ENCODE results near the gene ATP9A. TPM values are rescaled to one million over a fixed set of nuclear protein-coding genes. Genes with fewer than 3 reads are reported as not detected.

The ATP9A gene
- total and polyA plus RNA-seq, 2 donors from 2014 or later = 7.1 to 40.2 TPM

- TF ChIP-seq CTCF (IDR thresholded peaks at IDR 0.05; ENCODE audit: borderline replicate concordance, extremely low read depth, insufficient read depth) = no peak
- no peaks in the 10 kb centered on the region for H3K9me3 ChIP-seq (ENCODE audit: control insufficient read depth in 2 of 3, insufficient read depth in 1 of 3, low read length in 3 of 3)
- no peaks in the 10 kb centered on the region for H3K27me3 ChIP-seq (ENCODE audit: control insufficient read depth, insufficient read depth, low read length)
- H3K4me1 ChIP-seq (ENCODE audit: control insufficient read depth in 2 of 3, insufficient read depth in 2 of 3, low read depth in 1 of 3, low read length in 3 of 3) = peaks cover 0 to 3% (median 0%) of the 10 kb centered on the region in 3 donors
- H3K27ac ChIP-seq (ENCODE audit: low read depth in 2 of 2, low read length in 2 of 2) = no peak overlapping the region
- H3K9ac ChIP-seq (ENCODE audit: low read length in 3 of 3) = peak overlapping the region in 1 of 3 donors; percentile 15
- no peak for FAIRE-seq
- H3K4me3 ChIP-seq (ENCODE audit: low read length in 3 of 3) = no peak overlapping the region
- intact Hi-C loops (cut with DNase I) = no loop called here
- peak in 3 of 5 donors; percentile 18 to 65 (median 48) for DNase-seq
- H3K36me3 ChIP-seq (ENCODE audit: control insufficient read depth in 2 of 3, insufficient read depth in 3 of 3, low read length in 3 of 3) = peaks cover 0 to 2% (median 0%) of the 10 kb centered on the region in 3 donors
Measured at GRCh38 chr20:51696304-51697071, 71.7 kb downstream of the ATP9A start.

- DNase-seq = peak in 2 of 5 donors; percentile 21 to 50
- TF ChIP-seq CTCF (IDR thresholded peaks at IDR 0.05; ENCODE audit: borderline replicate concordance, extremely low read depth, insufficient read depth) = no peak
- no peaks in the 10 kb centered on the region for H3K9me3 ChIP-seq (ENCODE audit: control insufficient read depth in 2 of 3, insufficient read depth in 1 of 3, low read length in 3 of 3)
- H3K27me3 ChIP-seq (ENCODE audit: control insufficient read depth, insufficient read depth, low read length) = no peaks in the 10 kb centered on the region
- intact Hi-C loops (cut with DNase I) = no loop called here
- peak overlapping the region in 1 of 3 donors; percentile 15 for H3K9ac ChIP-seq (ENCODE audit: low read length in 3 of 3)
- H3K27ac ChIP-seq (ENCODE audit: low read depth in 2 of 2, low read length in 2 of 2) = no peak overlapping the region
- no peak overlapping the region for H3K4me3 ChIP-seq (ENCODE audit: low read length in 3 of 3)
- FAIRE-seq = no peak
- H3K4me1 ChIP-seq (ENCODE audit: control insufficient read depth in 2 of 3, insufficient read depth in 2 of 3, low read depth in 1 of 3, low read length in 3 of 3) = no peaks in the 10 kb centered on the region
- peaks cover 0 to 2% (median 0%) of the 10 kb centered on the region in 3 donors for H3K36me3 ChIP-seq (ENCODE audit: control insufficient read depth in 2 of 3, insufficient read depth in 3 of 3, low read length in 3 of 3)
Measured at GRCh38 chr20:51695574-51696303, 72.5 kb downstream of the ATP9A start.

GRCh38 chr20:51692806-51693400 lies 75.3 kb downstream of the ATP9A start:
- H3K9me3 ChIP-seq (ENCODE audit: control insufficient read depth in 2 of 3, insufficient read depth in 1 of 3, low read length in 3 of 3) = no peaks in the 10 kb centered on the region
- no peak overlapping the region for H3K27ac ChIP-seq (ENCODE audit: low read depth in 2 of 2, low read length in 2 of 2)
- FAIRE-seq (no peak), DNase-seq (no peak)
- H3K27me3 ChIP-seq (ENCODE audit: control insufficient read depth, insufficient read depth, low read length) = no peaks in the 10 kb centered on the region
- intact Hi-C loops (cut with DNase I) = no loop called here
- H3K4me3 ChIP-seq (ENCODE audit: low read length in 3 of 3) = no peak overlapping the region
- no peak overlapping the region for H3K9ac ChIP-seq (ENCODE audit: low read length in 3 of 3)
- no peaks in the 10 kb centered on the region for H3K4me1 ChIP-seq (ENCODE audit: control insufficient read depth in 2 of 3, insufficient read depth in 2 of 3, low read depth in 1 of 3, low read length in 3 of 3)
- H3K36me3 ChIP-seq (ENCODE audit: control insufficient read depth in 2 of 3, insufficient read depth in 3 of 3, low read length in 3 of 3) = peaks cover 0 to 2% (median 0%) of the 10 kb centered on the region in 3 donors
- TF ChIP-seq CTCF (IDR thresholded peaks at IDR 0.05; ENCODE audit: borderline replicate concordance, extremely low read depth, insufficient read depth) = no peak

All from kidney (tissue), 14 donors.